Upper lobe of left lung (tissue), 6 donors: Measurements from ENCODE around the gene PDXDC1. TPM values are rescaled to one million over a fixed set of nuclear protein-coding genes. Genes with fewer than 3 reads are reported as not detected.
A peak's percentile ranks its signal among the peaks of the same experiment; 100 is the strongest.
"Not testable (repeated sequence)": the region's sequence is repeated elsewhere in the genome, so short reads cannot be mapped to it uniquely, and the experiment has no call there.

Experiments
- ATAC-seq, 2 donors: fragments of 200-7000 bp; cut with Tn5 transposase; one replicate each; pipeline ENCODE4 v1.9.1; 2022; ENCODE audit warnings: mild to moderate bottlenecking in 2 of 2, moderate library complexity in 2 of 2; ENCODE audit not compliant: low FRiP score in 2 of 2
- DNase-seq, 2 donors: peaks; one replicate each; pipeline ENCODE4 v3.0.0-alpha.2; 2019 to 2020
- H3K27ac ChIP-seq, 4 donors: fragments of 200-600 bp; sonication (generic); one replicate each; pipeline ENCODE4 v1.5.1; 2016 to 2019
- H3K27me3 ChIP-seq, 4 donors: fragments of 200-600 bp; sonication (generic); one replicate each; pipeline ENCODE4 v1.5.1; 2017 to 2019
- H3K36me3 ChIP-seq, 4 donors: fragments of 200-600 bp; sonication (generic); one replicate each; pipeline ENCODE4 v1.5.1; 2016 to 2019
- H3K4me1 ChIP-seq, 4 donors: fragments of 200-600 bp; sonication (generic); one replicate each; pipeline ENCODE4 v1.5.1; 2018 to 2019
- H3K4me3 ChIP-seq, 4 donors: fragments of 200-600 bp; sonication (generic); one replicate each; pipeline ENCODE4 v1.5.1; 2017 to 2019; ENCODE audit warnings: mild to moderate bottlenecking in 2 of 4, moderate library complexity in 1 of 4
- H3K9me3 ChIP-seq, 4 donors: fragments of 200-600 bp; sonication (generic); one replicate each; pipeline ENCODE4 v1.5.1; 2018 to 2019
- POLR2A ChIP-seq, 4 donors: fragments of 450-650 bp; IDR thresholded peaks; one replicate each; pipeline ENCODE4 v1.5.1; 2016 to 2017; ENCODE audit warnings: antibody characterized with exemption in 4 of 4, mild to moderate bottlenecking in 2 of 4
- WGBS, 2 donors: methylation state at CpG; one replicate each; pipeline ENCODE4 v1.1.5; 2017 to 2018; 5-methylcytosine and 5-hydroxymethylcytosine counted together
- total RNA-seq, 6 donors: library from RNA; depleted of rRNA in 4 of 6; stranded (reverse); fragments of >200 nt in 4 of 6; gene quantifications; one replicate each; pipeline versions ENCODE4 v1.1.0 to v1.2.1, GENCODE V29; 2016 to 2021
- donor health status: DM: no; HTN: no; CAD: no; lungs with moderate emphysema.
- donor health status: DM: no; HTN: yes; CAD: no; lungs with severe emphysema.

The PDXDC1 gene
- total RNA-seq, 6 donors from 2014 or later: 67.1 to 148 (median 85.2) TPM

DNA sequence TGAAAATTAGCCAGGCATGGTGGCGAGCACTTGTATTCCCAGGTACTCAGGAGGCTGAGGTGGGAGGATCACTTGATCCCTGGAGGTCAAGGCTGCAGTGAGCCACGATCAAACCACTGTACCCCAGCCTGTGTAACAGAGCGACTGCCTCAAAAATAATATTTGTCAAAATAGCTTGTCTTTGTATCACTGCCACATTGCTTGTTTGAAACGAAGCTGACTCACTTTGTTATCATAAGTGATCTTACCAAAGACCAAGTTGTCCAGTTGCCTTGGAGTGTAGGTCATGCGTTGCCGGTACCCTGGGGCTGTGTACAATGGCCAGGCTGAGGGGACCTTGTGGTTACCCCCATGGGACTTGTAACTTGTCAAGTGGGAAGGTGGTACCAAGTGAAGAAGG lies 21.9 kb downstream of the PDXDC1 start:
- WGBS, 2 donors: 81 to 91% methylated on average over 6 of the region's 6 CpGs
- peaks cover 5 to 21% (median 12%) of the 10 kb centered on the region in 4 donors for H3K36me3 ChIP-seq
- H3K9me3 ChIP-seq, H3K27me3 ChIP-seq, H3K27ac ChIP-seq, DNase-seq, H3K4me1 ChIP-seq, H3K4me3 ChIP-seq: not testable (repeated sequence)
- peak; percentile 22 to 49 for ATAC-seq

DNA sequence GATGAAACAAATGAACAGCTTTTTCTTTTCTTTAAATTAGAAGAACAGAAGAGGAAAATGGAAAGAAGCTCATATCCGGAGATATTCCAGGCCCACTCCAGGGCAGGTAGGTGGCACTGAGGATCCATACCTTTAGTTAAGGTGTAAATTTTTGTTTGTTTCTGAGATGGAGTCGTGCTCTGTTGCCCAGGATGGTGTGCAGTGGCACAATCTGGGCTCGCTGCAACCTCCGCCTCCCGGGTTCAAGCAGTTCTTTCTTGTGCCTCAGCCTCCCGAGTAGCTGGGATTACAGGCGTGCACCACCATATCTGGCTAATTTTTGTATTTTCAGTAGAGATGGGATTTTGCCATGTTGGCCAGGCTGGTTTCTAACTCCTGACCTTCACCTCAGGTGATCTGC lies 23.5 kb downstream of the PDXDC1 start:
- 96 to 97% methylated on average over 7 of the region's 7 CpGs for WGBS, 2 donors
- H3K27me3 ChIP-seq, H3K27ac ChIP-seq, H3K4me1 ChIP-seq, H3K4me3 ChIP-seq, H3K9me3 ChIP-seq, DNase-seq: not testable (repeated sequence)
- peaks cover 5 to 25% (median 12%) of the 10 kb centered on the region in 4 donors for H3K36me3 ChIP-seq
- peak in 1 of 2 donors; percentile 64 for ATAC-seq

DNA sequence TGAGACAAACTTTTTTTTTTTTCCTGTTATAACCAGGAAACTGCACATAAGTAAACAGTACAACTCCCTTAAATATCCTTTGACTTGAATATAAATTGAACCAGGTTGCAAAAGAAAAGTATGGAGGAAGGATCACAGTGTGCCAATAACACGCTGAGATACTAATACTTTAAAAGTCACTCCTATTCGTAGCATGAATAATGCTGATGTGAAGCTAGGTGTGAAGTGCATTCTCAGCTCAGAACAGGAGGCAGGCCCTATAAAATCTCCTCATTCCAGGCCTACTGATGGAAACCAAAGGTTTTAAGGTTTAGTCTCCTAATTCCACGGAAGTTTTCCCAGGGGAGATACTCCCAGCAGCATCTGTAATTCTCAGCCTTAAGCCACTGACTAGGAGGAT lies 25.0 kb downstream of the PDXDC1 start:
- DNase-seq, H3K27me3 ChIP-seq, H3K4me1 ChIP-seq, H3K4me3 ChIP-seq, H3K9me3 ChIP-seq: not testable (repeated sequence)
- ATAC-seq: peak; percentile 6 to 7
- H3K27ac ChIP-seq: peak overlapping the region in 1 of 4 donors; percentile 46
- 68 to 74% methylated on average over 3 of the region's 3 CpGs for WGBS, 2 donors
- peaks cover 5 to 39% (median 14%) of the 10 kb centered on the region in 4 donors for H3K36me3 ChIP-seq

DNA sequence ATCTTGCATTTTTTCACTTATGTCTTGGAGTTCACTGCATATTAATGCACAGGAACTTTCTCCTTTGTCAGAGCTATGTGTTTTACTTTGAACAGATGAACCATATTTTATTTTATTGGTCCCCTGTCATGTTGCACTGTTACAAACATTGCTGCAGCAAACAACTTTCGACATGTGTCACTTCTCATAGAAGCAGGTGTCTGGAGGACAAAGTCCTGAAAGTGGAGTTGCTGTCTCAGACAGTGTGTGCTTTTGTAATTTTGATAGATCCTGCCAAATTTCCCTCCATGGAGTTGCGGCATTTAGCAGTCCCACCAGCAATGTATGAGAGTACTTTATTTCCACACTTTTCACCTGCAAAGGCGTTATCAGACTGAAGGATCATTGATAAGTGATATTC lies 27.6 kb downstream of the PDXDC1 start:
- not testable (repeated sequence) for H3K27me3 ChIP-seq, H3K4me1 ChIP-seq, DNase-seq, H3K27ac ChIP-seq, H3K9me3 ChIP-seq, H3K4me3 ChIP-seq, ATAC-seq
- 91 to 100% methylated on average over 1 of the region's 3 CpGs for WGBS, 2 donors
- H3K36me3 ChIP-seq: peaks cover 5 to 55% (median 18%) of the 10 kb centered on the region in 4 donors

DNA sequence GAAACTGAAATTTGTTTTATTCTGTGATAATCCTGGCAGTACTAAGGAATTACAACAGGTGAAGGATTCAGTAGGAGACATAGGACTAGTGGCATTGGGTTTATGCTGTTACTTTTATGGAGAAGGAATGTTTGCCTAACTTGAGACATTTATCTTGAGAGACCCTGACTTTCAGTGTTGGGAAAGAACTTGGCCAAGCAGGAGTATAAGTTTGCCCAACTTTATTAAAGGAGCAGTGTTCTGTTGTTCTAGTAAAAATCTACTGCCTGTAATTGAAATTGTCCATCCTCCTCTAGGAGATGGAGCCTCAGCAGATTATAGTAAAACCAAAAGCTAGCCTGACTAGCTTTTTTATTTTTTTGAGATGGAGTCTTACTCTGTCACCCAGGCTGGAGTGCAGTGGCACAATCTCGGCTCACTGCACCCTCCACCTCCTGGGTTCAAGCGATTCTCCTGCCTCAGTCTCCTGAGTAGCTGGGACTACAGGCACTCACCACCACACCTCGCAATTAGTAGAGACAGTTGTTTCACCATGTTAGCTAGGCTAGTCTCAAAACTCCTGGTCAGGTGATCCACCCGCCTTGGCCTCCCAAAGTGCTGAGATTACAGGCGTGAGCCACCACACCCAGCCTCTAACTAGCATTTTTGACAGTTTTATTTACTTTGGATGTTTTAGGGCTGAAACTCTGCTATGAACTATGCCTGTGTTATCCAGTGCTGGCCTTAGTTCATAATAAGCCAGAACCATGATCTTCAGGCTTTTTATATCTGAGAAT lies 30.7 kb downstream of the PDXDC1 start:
- WGBS, 2 donors: 74 to 80% methylated on average over 5 of the region's 5 CpGs
- ATAC-seq: peak; percentile 21 to 27
- not testable (repeated sequence) for DNase-seq, H3K4me3 ChIP-seq, H3K27me3 ChIP-seq, H3K4me1 ChIP-seq, H3K9me3 ChIP-seq
- Histone ChIP-seq H3K36me3 (peaks cover 0 to 62% (median 15%) of the 10 kb centered on the region in 4 donors), H3K27ac (peak overlapping the region in 1 of 4 donors; percentile 10)

DNA sequence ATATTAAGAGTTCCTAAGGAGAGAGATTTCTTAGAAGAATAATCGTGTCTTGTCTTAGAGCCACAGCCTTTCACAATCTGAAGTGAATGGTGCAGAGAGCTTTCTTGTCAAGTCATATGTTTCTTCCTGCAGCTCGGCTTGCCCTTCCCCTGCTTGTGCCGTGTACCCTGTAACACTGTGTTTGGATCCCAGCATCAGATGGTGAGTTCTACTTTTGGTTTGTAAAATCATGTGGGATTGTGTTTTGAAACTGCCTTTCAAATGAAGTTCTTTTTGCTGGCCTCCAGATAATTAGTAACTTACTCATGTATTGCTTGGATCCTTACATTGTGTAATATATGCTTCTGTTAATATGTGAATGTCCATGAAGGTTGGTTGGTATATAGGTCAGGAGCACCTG lies 33.8 kb downstream of the PDXDC1 start:
- TF ChIP-seq POLR2A (IDR thresholded peaks at IDR 0.05): peak in 1 of 4 donors; percentile 37
- H3K9me3 ChIP-seq, DNase-seq, H3K27ac ChIP-seq, H3K4me1 ChIP-seq, H3K4me3 ChIP-seq, ATAC-seq, H3K27me3 ChIP-seq: not testable (repeated sequence)
- peaks cover 0 to 66% (median 16%) of the 10 kb centered on the region in 4 donors for H3K36me3 ChIP-seq
- 73 to 81% methylated on average over 3 of the region's 3 CpGs for WGBS, 2 donors

DNA sequence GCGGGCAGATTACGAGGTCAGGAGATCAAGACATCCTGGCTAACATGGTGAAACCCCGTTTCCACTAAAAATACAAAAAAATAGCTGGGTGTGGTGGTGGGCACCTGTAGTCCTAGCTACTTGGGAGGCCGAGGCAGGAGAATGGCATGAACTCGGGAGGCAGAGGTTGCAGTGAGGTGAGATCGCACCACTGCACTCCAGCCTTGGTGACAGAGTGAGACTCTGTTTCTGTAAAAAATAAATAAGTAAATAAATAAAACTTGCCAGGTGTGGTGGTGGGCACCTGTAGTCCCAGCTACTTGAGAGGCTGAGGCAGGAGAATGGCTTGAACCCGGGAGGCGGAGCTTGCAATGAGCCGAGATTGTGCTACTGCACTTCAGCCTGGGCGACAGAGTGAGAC lies 38.1 kb downstream of the PDXDC1 start:
- Histone ChIP-seq H3K36me3 (peaks cover under 1 to 59% (median 18%) of the 10 kb centered on the region in 4 donors), H3K4me1 (peaks cover 0 to 28% (median 15%) of the 10 kb centered on the region in 4 donors)
- DNase-seq, H3K4me3 ChIP-seq, H3K9me3 ChIP-seq, ATAC-seq, H3K27ac ChIP-seq, H3K27me3 ChIP-seq: not testable (repeated sequence)
- WGBS, 2 donors: 93 to 95% methylated on average over 10 of the region's 10 CpGs

DNA sequence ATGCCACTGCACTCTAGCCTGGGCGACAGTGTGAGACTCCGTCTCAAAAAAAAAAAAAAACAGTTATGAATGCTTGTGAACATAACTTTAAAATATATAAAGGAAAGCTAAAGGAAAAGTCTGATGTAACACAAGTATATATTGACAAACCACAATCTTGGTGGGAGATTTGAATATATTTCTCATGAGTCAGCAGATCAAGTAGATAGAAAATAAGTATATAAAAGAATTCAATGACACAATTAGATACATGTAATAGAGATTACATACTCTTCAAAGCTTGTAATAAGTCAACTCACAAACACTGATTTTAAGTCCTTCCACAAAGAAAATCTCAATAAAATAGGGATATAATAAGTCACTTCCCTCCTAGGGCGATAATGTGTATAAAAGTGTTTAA lies 40.8 kb downstream of the PDXDC1 start:
- WGBS, 2 donors: 90 to 91% methylated on average over 3 of the region's 3 CpGs
- not testable (repeated sequence) for ATAC-seq, H3K4me3 ChIP-seq, DNase-seq, H3K9me3 ChIP-seq, H3K27me3 ChIP-seq
- peak overlapping the region in 1 of 4 donors; percentile 39 for H3K27ac ChIP-seq
- H3K36me3 ChIP-seq: peaks cover 14 to 57% (median 20%) of the 10 kb centered on the region in 4 donors
- H3K4me1 ChIP-seq: peaks cover 0 to 25% (median 15%) of the 10 kb centered on the region in 4 donors

DNA sequence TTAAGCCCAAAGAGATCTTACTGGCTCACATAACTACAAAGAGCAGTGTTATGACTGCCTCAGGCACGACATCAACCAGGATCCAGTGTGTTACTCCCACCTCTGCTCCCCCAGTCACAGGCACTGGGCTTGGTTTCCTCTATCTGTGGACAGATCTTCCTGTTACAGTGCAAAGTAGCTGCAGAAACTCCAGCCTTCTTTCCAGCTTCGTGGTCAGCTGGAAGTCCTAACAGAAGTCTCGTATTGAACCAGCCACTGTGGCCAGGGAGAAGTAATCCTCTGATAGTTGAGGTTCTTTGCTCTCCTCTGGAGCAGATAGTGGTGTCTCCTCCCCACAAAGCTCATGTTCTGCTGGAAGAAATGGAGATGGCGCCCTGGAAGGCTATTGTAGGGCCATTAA lies 41.5 kb downstream of the PDXDC1 start:
- H3K9me3 ChIP-seq, DNase-seq, H3K4me3 ChIP-seq, ATAC-seq, H3K27me3 ChIP-seq: not testable (repeated sequence)
- H3K36me3 ChIP-seq: peaks cover 14 to 55% (median 20%) of the 10 kb centered on the region in 4 donors
- H3K27ac ChIP-seq: peak overlapping the region in 3 of 4 donors; percentile 19 to 49 (median 39)
- peaks cover 0 to 25% (median 15%) of the 10 kb centered on the region in 4 donors for H3K4me1 ChIP-seq
- WGBS, 2 donors: 71 to 78% methylated on average over 4 of the region's 4 CpGs
